Bronchial epithelial cell (primary cell): Measurements from ENCODE around the gene RABGAP1L. TPM values are rescaled to one million over a fixed set of nuclear protein-coding genes. Genes with fewer than 3 reads are reported as not detected.
"Not testable (repeated sequence)": the region's sequence is repeated elsewhere in the genome, so short reads cannot be mapped to it uniquely, and the experiment has no call there.

ENCODE experiments used
- DNase-seq: peaks from one replicate; pipeline ENCODE4 v3.0.0-alpha.2; 2010; ENCODE audit warnings: low read depth
- FAIRE-seq: peaks from 2 replicates; lab custom pipeline; 2011; peaks lifted over from hg19 to GRCh38; lab: Jason Lieb, UNC
- H3K27me3 ChIP-seq: 2 replicates; pipeline ENCODE4 v1.5.1; 2011; ENCODE audit warnings: low read length; ENCODE audit not compliant: control insufficient read depth, insufficient read depth
- H3K36me3 ChIP-seq: 2 replicates; pipeline ENCODE4 v1.5.1; 2011; ENCODE audit warnings: low read length; ENCODE audit not compliant: control insufficient read depth, insufficient read depth
- H3K4me3 ChIP-seq: 2 replicates; pipeline ENCODE4 v1.5.1; 2011; ENCODE audit warnings: mild to moderate bottlenecking, low read depth, low read length, control low read depth
- CTCF ChIP-seq: IDR thresholded peaks from 2 replicates; pipeline ENCODE4 v1.5.1; 2011; ENCODE audit warnings: mild to moderate bottlenecking, moderate library complexity, low read length, control low read depth, inconsistent platforms; ENCODE audit not compliant: insufficient read depth, severe bottlenecking
- total RNA-seq: library from RNA; depleted of rRNA; stranded (reverse); fragments of >200 nt; gene quantifications from 2 replicates; pipeline ENCODE4 v1.2.1, GENCODE V29; 2014

Gene RABGAP1L
- total RNA-seq, 1 donor from 2014 or later = 37.4 TPM

- no peak overlapping the region for H3K4me3 ChIP-seq
- no peaks in the 10 kb centered on the region for H3K27me3 ChIP-seq
- DNase-seq (no peak), FAIRE-seq (no peak)
- H3K36me3 ChIP-seq = no peaks in the 10 kb centered on the region
- TF ChIP-seq CTCF = no peak
Observed at GRCh38 chr1:174829990-174830389, 670.7 kb downstream of the RABGAP1L start.

GRCh38 chr1:174836543-174836942 lies 677.2 kb downstream of the RABGAP1L start:
- no peak for TF ChIP-seq CTCF
- Histone ChIP-seq H3K36me3 (no peaks in the 10 kb centered on the region), H3K4me3 (no peak overlapping the region), H3K27me3 (no peaks in the 10 kb centered on the region)
- DNase-seq (no peak), FAIRE-seq (no peak)

GRCh38 chr1:174837386-174837785 lies 678.1 kb downstream of the RABGAP1L start:
- no peaks in the 10 kb centered on the region for H3K36me3 ChIP-seq

GRCh38 chr1:174839211-174839610 lies 679.9 kb downstream of the RABGAP1L start:
- FAIRE-seq = no peak
- DNase-seq = no peak
- H3K36me3 ChIP-seq = no peaks in the 10 kb centered on the region
- no peak overlapping the region for H3K4me3 ChIP-seq
- TF ChIP-seq CTCF = no peak
- no peaks in the 10 kb centered on the region for H3K27me3 ChIP-seq

More at GRCh38 chr1:174837386-174837785, 678.1 kb downstream of the RABGAP1L start:
- no peak overlapping the region for H3K4me3 ChIP-seq
- TF ChIP-seq CTCF = no peak
- FAIRE-seq (no peak), DNase-seq (no peak)
- H3K27me3 ChIP-seq = no peaks in the 10 kb centered on the region

GRCh38 chr1:174841747-174842146 lies 682.4 kb downstream of the RABGAP1L start:
- no peak for FAIRE-seq
- Histone ChIP-seq H3K4me3 (no peak overlapping the region), H3K27me3 (no peaks in the 10 kb centered on the region), H3K36me3 (no peaks in the 10 kb centered on the region)
- no peak for DNase-seq
- TF ChIP-seq CTCF = no peak

- not testable (repeated sequence) for FAIRE-seq, H3K27me3 ChIP-seq, H3K36me3 ChIP-seq
- peak; percentile 52 for DNase-seq
- peak overlapping the region; percentile 2 for H3K4me3 ChIP-seq
Observed at GRCh38 chr1:174848593-174849560, 689.6 kb downstream of the RABGAP1L start.
